Activated CD4-positive, alpha-beta T cell treated with anti-CD3 and anti-CD28 coated beads, Interleukin-2, amount 10 ng/mL, durations not matched to agents 7 days and 5 days (primary cell): ENCODE data around the gene DGAT2L6. TPM values are rescaled to one million over a fixed set of nuclear protein-coding genes. Genes with fewer than 3 reads are reported as not detected.

Experiments used
- CTCF ChIA-PET: fragments of 350-600 bp; sonication (Branson Sonifier 250); formaldehyde crosslinking; loops from one replicate; lab custom pipeline; 2021; ENCODE audit warnings: antibody characterized with exemption; lab: Charles Lee
- POLR2A ChIA-PET: fragments of 350-600 bp; sonication (Branson Sonifier 250); formaldehyde crosslinking; loops from one replicate; lab custom pipeline; 2021; ENCODE audit warnings: antibody characterized with exemption; lab: Charles Lee
- DNase-seq: peaks from one replicate; pipeline ENCODE4 v3.0.0-alpha.2; 2020
- H3K27ac Mint-ChIP-seq: one replicate; pipeline ENCODE4 v1.8.0; 2021; ENCODE audit warnings: mild to moderate bottlenecking, moderate library complexity, mixed read lengths
- H3K27me3 Mint-ChIP-seq: one replicate; pipeline ENCODE4 v1.8.0; 2021; ENCODE audit warnings: mixed read lengths
- H3K36me3 Mint-ChIP-seq: one replicate; pipeline ENCODE4 v1.8.0; 2021; ENCODE audit warnings: low read depth, mixed read lengths
- H3K4me1 Mint-ChIP-seq: one replicate; pipeline ENCODE4 v1.8.0; 2021; ENCODE audit warnings: mixed read lengths
- H3K4me3 Mint-ChIP-seq: one replicate; pipeline ENCODE4 v1.8.0; 2021; ENCODE audit warnings: mild to moderate bottlenecking, moderate library complexity, mixed read lengths
- H3K9me3 Mint-ChIP-seq: one replicate; pipeline ENCODE4 v1.8.0; 2021; ENCODE audit warnings: mixed read lengths
- total RNA-seq, 2 experiments: library from RNA; stranded (reverse); gene quantifications; one replicate each; pipeline ENCODE4 v1.2.3, GENCODE V29; 2021

DGAT2L6 gene, protein sequence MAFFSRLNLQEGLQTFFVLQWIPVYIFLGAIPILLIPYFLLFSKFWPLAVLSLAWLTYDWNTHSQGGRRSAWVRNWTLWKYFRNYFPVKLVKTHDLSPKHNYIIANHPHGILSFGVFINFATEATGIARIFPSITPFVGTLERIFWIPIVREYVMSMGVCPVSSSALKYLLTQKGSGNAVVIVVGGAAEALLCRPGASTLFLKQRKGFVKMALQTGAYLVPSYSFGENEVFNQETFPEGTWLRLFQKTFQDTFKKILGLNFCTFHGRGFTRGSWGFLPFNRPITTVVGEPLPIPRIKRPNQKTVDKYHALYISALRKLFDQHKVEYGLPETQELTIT
- not detected for total RNA-seq

DNA sequence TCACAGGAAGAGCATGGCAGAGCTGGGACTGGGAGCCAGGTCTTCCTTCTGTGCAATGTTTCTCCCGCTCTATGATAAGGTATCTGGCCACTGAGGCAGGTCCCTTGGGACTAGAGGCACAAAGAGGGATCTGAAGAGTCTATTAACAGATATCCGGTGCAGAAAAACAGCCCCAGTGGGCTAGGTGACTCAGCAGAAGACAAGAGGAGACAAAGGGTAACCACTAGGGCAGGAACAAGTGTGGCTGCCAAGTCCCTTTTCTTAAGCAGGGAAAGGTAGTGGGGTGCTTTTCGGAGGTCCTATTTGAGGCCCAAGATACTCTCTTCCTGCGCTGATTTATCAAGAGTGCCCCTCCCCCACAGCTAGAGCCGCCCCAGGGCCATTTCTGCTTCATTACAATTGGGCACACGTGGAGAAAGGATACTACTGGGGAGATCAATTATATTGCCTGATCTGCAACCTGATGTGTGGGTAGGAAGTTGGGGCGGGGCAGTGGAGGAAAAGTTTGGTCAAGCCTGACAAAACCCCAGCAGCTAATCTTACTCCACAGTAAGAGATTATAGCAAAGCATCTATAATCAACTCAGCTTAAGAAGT is at the start of gene DGAT2L6:
TSS of gene DGAT2L6 (plus strand) at position 546 of the 596 bp plus-strand sequence. CDS start 100 bp downstream, outside the sequence.
- H3K4me1 Mint-ChIP-seq = peaks cover 12% of the 10 kb centered on the region
- H3K36me3 Mint-ChIP-seq = no peaks in the 10 kb centered on the region
- DNase-seq = no peak
- H3K27me3 Mint-ChIP-seq = peaks cover 6% of the 10 kb centered on the region
- H3K4me3 Mint-ChIP-seq = no peak within 1 kb of the TSS
- ChIA-PET CTCF (no interaction called here), POLR2A (no interaction called here)
- no peak within 1 kb of the TSS for H3K27ac Mint-ChIP-seq
- no peaks in the 10 kb centered on the region for H3K9me3 Mint-ChIP-seq

DNA sequence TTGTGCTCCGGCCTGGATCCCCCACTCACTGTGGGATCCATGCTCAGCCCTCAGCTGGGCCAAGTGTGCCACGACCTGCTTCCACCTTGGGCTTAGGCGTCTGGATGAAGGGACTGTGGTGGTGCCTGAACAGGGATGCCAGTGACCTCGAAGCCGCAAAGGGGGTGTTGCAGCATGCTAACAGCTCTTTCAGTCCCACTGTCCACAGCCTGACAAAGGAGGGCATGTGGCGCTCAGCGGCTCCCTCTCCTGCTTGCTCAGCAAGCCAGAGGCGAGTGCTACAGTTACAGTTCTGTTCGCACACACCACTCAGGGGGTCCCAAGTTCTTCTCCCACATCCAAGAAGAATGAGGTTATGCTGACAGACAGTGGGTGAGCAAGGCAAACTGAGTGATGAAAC is 49.2 kb upstream of the DGAT2L6 start:
- no peak overlapping the region for H3K27ac Mint-ChIP-seq
- H3K4me1 Mint-ChIP-seq = peaks cover 16% of the 10 kb centered on the region
- ChIA-PET POLR2A (no interaction called here), CTCF (no interaction called here)
- no peaks in the 10 kb centered on the region for H3K36me3 Mint-ChIP-seq
- DNase-seq = no peak
- no peaks in the 10 kb centered on the region for H3K27me3 Mint-ChIP-seq
- H3K4me3 Mint-ChIP-seq = no peak overlapping the region
- no peaks in the 10 kb centered on the region for H3K9me3 Mint-ChIP-seq

DNA sequence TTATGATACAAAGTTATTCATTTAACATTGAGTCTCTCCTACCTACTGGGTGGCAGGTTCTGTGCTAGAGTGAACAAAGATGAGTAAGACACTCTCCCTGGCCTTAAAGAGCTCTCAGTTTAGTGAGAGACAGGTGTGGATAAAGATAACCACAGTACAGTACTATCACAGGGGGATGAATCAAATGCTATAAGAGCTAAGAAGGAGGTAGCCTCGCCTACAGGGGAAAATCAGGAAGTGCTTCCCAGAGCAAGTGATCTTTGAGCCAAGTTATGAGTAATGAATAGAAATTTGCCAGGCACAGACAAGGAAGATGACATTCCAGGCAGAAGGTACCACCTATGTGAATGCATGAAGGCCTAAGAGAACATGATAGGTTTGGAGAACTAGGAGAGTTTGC is 47.5 kb upstream of the DGAT2L6 start:
- DNase-seq = no peak
- no peak overlapping the region for H3K27ac Mint-ChIP-seq
- H3K27me3 Mint-ChIP-seq = no peaks in the 10 kb centered on the region
- ChIA-PET POLR2A (no interaction called here), CTCF (no interaction called here)
- no peak overlapping the region for H3K4me3 Mint-ChIP-seq
- H3K9me3 Mint-ChIP-seq = no peaks in the 10 kb centered on the region
- peaks cover 17% of the 10 kb centered on the region for H3K4me1 Mint-ChIP-seq
- peaks cover 3% of the 10 kb centered on the region for H3K36me3 Mint-ChIP-seq

DNA sequence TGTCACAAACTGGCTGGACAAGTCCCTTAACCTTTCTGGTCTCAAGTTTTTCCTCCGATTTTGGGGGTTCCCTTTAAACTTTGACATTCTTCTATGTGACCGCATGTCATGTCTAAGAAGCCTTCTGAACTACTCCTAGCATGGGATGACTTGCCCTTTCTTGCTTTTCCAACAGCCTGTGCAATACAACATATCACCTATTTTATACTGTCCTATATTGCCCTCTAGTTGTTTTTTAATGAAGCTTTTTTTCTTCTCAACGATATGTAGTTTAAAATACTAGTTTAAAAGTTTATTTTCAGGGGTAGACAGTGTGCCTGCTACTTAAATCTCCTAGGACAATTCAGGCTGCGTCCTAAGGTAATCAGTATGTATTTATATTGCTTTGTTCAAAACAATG is 45.1 kb upstream of the DGAT2L6 start:
- peaks cover 15% of the 10 kb centered on the region for H3K36me3 Mint-ChIP-seq
- CTCF ChIA-PET = interaction anchor here (0.5 to 1.0 kb wide), 2 partner anchors 33 to 39 kb away, joined by 3 to 5 read pairs; no protein-coding TSS in a partner anchor
- peaks cover 33% of the 10 kb centered on the region for H3K4me1 Mint-ChIP-seq
- peak overlapping the region; percentile 60 for H3K4me3 Mint-ChIP-seq
- POLR2A ChIA-PET = interaction anchor here (0.6 to 1.0 kb wide), 2 partner anchors 141 to 159 kb away, joined by 3 to 4 read pairs; no protein-coding TSS in a partner anchor
- H3K9me3 Mint-ChIP-seq = no peaks in the 10 kb centered on the region
- H3K27ac Mint-ChIP-seq = peak overlapping the region; percentile 72
- no peaks in the 10 kb centered on the region for H3K27me3 Mint-ChIP-seq
- DNase-seq = no peak

DNA sequence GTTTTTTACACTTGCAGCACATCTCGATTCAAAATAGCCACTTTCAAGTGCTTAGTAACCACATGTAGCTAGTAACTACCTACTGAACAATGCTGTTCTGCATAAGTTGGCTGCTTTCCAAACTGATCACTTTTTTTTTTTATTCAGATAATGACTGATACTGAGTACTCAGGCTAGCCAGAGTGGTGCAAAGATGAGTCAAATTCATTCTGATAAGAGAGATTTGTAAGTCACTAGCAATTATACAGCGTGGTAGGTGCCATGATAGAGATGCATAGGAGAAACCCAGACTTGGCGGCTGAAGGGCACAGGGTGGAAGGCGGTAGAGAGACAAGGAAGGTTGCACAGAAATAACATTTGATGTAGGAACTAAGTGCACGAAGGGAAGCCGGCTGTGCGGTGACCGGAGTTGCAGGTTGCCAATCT is 44.4 kb upstream of the DGAT2L6 start:
- ChIA-PET CTCF (interaction anchor here (0.5 to 1.1 kb wide), 4 partner anchors 24 to 595 kb away, joined by 3 to 5 read pairs (median 4); no protein-coding TSS in a partner anchor), POLR2A (interaction anchor here (0.6 to 1.0 kb wide), 3 partner anchors 142 to 1853 kb away, joined by 3 to 4 read pairs (median 3); no protein-coding TSS in a partner anchor)
- H3K4me3 Mint-ChIP-seq = peak overlapping the region; percentile 98
- no peaks in the 10 kb centered on the region for H3K9me3 Mint-ChIP-seq
- peaks cover 35% of the 10 kb centered on the region for H3K4me1 Mint-ChIP-seq
- H3K27ac Mint-ChIP-seq = peak overlapping the region; percentile 98
- H3K36me3 Mint-ChIP-seq = peaks cover 15% of the 10 kb centered on the region
- no peaks in the 10 kb centered on the region for H3K27me3 Mint-ChIP-seq
- DNase-seq = no peak

DNA sequence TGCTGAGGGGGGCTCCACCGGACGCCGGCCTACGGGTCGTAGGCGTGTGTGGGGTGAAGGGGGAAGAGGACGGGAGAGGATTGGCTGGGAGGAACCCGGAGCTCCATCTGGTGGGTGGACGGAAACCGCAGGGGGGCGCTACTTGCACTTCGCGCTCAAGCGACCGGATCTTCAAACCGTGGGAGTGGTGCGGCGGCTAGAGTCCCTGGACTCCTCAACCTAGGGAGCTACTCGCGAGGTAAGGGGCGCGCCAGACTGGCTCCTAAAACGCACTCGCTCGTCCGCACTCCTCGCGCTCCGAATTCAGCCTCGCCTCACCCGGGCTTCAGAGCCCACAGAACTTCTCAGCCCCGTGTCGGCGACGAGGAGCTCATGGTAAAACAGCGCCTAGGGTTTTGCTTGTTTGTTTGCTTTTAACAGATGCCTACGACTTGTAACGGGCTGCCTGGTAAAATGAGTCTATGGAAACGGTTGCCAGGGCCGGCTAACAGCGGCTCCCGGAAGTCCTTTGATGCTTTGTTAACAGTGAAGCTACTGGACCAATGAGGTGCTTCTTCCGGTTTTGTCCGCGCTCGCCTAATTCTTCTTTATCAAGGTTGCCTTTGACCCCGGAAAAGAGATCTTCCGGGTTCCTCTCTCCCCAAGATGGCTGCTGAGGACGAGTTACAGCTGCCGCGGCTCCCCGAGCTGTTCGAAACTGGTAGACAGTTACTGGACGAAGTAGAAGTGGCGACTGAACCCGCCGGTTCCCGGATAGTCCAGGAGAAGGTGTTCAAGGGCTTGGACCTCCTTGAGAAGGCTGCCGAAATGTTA is 43.8 kb upstream of the DGAT2L6 start, which contains the start of gene IGBP1:
TSS of gene IGBP1 (plus strand) at position 145 of the 813 bp plus-strand sequence. CDS start at position 646, 501 bp downstream.
- DNase-seq = peak; percentile 87
- CTCF ChIA-PET = interaction anchor here (0.5 to 1.1 kb wide), 5 partner anchors 24 to 596 kb away, joined by 3 to 5 read pairs (median 4); no protein-coding TSS in a partner anchor
- no peaks in the 10 kb centered on the region for H3K9me3 Mint-ChIP-seq

DNA sequence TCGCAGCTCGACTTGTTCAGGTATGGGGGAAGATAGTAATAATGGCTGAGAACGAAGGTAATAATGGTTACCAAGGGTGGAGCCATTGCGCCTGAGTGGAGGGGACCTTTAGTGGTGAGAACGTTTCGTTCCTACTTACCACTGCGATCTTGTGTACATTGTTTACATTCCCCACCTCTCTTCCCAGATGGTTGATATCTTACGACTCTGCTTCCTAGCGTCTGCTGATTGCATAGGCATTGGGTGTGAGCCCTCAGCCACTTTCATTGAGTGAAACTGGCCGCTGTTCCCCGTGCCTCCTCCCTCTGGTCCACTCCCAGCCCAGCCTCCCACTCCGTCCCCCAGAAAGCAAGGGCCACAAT is 43.2 kb upstream of the DGAT2L6 start:
- ChIA-PET CTCF (interaction anchor here (1.0 kb wide), 1 partner anchor 531 kb away, joined by 3 read pairs; no protein-coding TSS in a partner anchor), POLR2A (interaction anchor here (0.8 kb wide), 1 partner anchor 40 kb away, joined by 3 read pairs; no protein-coding TSS in a partner anchor)
- Mint-ChIP-seq H3K27me3 (no peaks in the 10 kb centered on the region), H3K9me3 (no peaks in the 10 kb centered on the region), H3K36me3 (peaks cover 15% of the 10 kb centered on the region), H3K4me3 (peak overlapping the region; percentile 98), H3K27ac (peak overlapping the region; percentile 98), H3K4me1 (peaks cover 30% of the 10 kb centered on the region)
- no peak for DNase-seq

More for the DNA sequence above, 43.8 kb upstream of the DGAT2L6 start, which contains the start of gene IGBP1:
- H3K27me3 Mint-ChIP-seq = no peaks in the 10 kb centered on the region
- peak within 1 kb of the TSS; percentile 98 for H3K27ac Mint-ChIP-seq
- POLR2A ChIA-PET = interaction anchor here (0.6 to 1.0 kb wide), 3 partner anchors 41 to 1852 kb away, joined by 3 to 4 read pairs (median 3); no protein-coding TSS in a partner anchor
- peak within 1 kb of the TSS; percentile 98 for H3K4me3 Mint-ChIP-seq
- peaks cover 15% of the 10 kb centered on the region for H3K36me3 Mint-ChIP-seq
- peaks cover 34% of the 10 kb centered on the region for H3K4me1 Mint-ChIP-seq

DNA sequence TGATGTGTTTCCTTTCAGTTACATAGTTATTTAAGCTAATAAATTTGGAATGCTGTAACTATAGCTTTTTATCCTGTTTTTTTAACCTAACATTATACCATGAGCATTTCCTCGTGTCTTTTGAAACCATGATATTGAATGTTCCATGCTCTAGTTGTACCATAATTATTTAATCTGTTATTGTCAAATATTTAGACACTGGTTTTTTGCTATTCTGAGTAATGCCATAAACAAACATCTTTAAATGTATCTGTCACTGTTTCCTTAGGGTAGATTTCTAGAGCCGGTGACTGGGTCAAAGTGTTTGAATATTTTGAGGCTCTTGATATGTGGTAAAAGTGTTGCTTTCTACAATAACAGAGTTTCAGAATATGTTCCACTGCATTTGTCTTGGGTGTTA is 38.7 kb upstream of the DGAT2L6 start:
- ChIA-PET POLR2A (no interaction called here), CTCF (no interaction called here)
- no peak for DNase-seq
- Mint-ChIP-seq H3K36me3 (peaks cover 31% of the 10 kb centered on the region), H3K4me1 (peaks cover 22% of the 10 kb centered on the region), H3K27ac (no peak overlapping the region), H3K9me3 (no peaks in the 10 kb centered on the region), H3K27me3 (no peaks in the 10 kb centered on the region), H3K4me3 (no peak overlapping the region)

DNA sequence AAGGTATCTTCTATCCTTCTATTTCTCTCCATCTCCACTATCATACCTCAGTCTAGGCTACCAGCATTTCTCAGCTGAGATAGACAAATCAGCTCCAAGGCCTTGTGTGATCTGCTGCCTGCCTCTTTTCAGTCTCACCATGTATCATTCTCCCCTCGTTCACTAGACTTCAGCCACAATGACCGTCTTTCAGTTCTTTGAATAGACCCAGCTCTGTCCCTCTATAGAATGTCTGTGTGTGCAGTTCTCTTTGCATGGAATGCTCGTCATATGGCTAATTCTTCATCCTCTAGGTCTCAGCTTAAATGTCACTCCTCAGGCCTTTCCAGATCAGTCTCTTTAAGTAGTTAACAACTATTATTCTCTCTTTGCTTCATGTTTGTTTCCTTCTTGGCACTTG is 37.5 kb upstream of the DGAT2L6 start:
- Mint-ChIP-seq H3K9me3 (no peaks in the 10 kb centered on the region), H3K27me3 (no peaks in the 10 kb centered on the region), H3K36me3 (peaks cover 28% of the 10 kb centered on the region), H3K4me3 (no peak overlapping the region), H3K27ac (no peak overlapping the region), H3K4me1 (peaks cover 22% of the 10 kb centered on the region)
- no peak for DNase-seq
- CTCF ChIA-PET = no interaction called here
- POLR2A ChIA-PET = no interaction called here

DNA sequence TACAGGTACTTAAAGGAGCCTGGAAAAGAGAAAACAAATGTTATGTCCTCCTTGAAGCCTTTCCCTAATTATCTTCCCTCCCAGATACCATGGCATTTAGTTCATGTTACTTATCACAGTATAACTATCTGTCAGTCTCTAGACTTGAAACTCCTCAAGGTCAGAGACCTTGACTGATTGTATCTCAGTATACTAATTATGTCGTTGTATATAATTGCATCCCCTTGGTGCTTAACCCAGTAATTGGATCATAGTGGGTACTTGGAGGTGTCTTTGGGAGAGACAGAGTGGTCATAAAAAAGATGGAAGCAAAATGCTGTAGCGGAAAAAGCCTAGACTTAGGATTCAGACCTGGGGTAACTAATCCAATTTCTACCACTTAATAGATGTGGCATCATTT is 35.9 kb upstream of the DGAT2L6 start:
- ChIA-PET CTCF (no interaction called here), POLR2A (no interaction called here)
- Mint-ChIP-seq H3K9me3 (no peaks in the 10 kb centered on the region), H3K4me3 (no peak overlapping the region), H3K27me3 (no peaks in the 10 kb centered on the region), H3K4me1 (peaks cover 10% of the 10 kb centered on the region), H3K36me3 (peaks cover 22% of the 10 kb centered on the region), H3K27ac (no peak overlapping the region)
- DNase-seq = no peak

DNA sequence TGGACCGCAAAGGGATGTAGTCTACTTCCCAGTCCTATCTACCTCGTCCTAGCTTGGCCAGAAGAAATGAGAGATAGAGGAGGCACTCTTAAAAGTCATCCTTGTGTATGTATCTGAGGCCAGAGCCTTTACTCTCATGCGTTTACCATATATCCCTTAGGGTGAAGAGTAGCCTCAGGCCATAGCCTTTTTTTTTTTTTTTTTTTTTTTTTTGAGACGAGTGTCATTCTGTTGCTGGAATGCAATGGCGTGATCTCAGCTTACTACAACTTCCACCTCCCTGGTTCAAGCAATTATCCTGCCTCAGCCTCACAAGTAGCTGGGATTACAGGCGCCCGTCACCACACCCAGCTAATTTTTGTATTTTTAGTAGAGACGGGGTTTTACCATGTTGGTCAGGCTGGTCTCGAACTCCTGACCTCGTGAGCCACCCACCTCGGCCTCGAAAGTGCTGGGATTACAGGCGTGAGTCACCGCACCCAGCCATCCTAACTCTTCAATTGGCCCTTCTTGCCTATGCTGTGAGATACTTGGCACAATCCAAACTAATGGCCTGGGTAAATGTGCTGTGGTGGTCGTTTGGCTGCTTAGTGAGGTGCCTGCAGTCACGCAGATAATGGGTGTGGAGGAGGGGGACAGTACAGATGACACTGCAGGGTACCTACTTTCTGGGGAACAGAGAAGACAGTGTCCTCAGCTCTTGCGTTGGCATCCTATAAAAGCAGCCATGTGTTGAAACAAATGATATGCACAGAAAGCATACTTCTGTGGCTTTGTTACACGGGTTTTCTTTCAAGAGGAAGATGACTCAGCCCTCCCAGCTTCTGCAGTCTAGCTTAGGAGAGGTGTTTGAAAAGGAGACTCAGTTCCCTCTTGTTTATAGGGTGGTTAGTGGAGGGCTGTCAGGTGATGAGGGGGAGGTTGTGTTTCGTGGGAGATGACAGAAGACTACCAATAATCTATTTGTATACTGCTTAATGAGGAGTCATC is 10.4 kb upstream of the DGAT2L6 start:
- ChIA-PET CTCF (interaction anchor here (1.2 to 1.4 kb wide), 2 partner anchors 14 to 15 kb away, joined by 4 read pairs; no protein-coding TSS in a partner anchor), POLR2A (interaction anchor here (1.0 kb wide), 1 partner anchor 123 kb away, joined by 3 read pairs; the partner anchor contains the start of genes KIF4A and PDZD11)
- Mint-ChIP-seq H3K27ac (no peak overlapping the region), H3K9me3 (no peaks in the 10 kb centered on the region), H3K4me1 (peaks cover 10% of the 10 kb centered on the region), H3K4me3 (no peak overlapping the region), H3K36me3 (peaks cover 20% of the 10 kb centered on the region), H3K27me3 (no peaks in the 10 kb centered on the region)
- peak; percentile 6 for DNase-seq
